HuH-7.5 (cell line): ENCODE results near the gene PLIN4.

Experiments
- DNase-seq: peaks from one replicate; pipeline ENCODE4 v3.0.0; 2011; ENCODE audit warnings: low spot score

Gene PLIN4

GRCh38 chr19:4523306-4524110 lies 5.2 kb upstream of the PLIN4 start:
- DNase-seq, result peak; percentile 87

- DNase-seq, result no peak
These were observed 4.2 kb upstream of the PLIN4 start for GRCh38 chr19:4522291-4523002.

- DNase-seq, result no peak
These were observed 3.6 kb upstream of the PLIN4 start for GRCh38 chr19:4521888-4522242.

- DNase-seq, result peak; percentile 96
These were observed 3.0 kb upstream of the PLIN4 start for GRCh38 chr19:4521170-4521887.

GRCh38 chr19:4519521-4520277 lies 1.4 kb upstream of the PLIN4 start:
- no peak for DNase-seq

- DNase-seq, result no peak
These were observed 848 bp upstream of the PLIN4 start for GRCh38 chr19:4519172-4519496.

GRCh38 chr19:4517451-4518057 lies 732 bp downstream of the PLIN4 start:
- no peak for DNase-seq

- no peak for DNase-seq
These were observed 1.4 kb downstream of the PLIN4 start for GRCh38 chr19:4516939-4517300.

GRCh38 chr19:4516199-4516938 lies 1.9 kb downstream of the PLIN4 start:
- DNase-seq, result peak; percentile 68

- no peak for DNase-seq
These were observed 2.6 kb downstream of the PLIN4 start for GRCh38 chr19:4515732-4516131.

GRCh38 chr19:4513248-4513647 lies 5.0 kb downstream of the PLIN4 start:
- no peak for DNase-seq

- DNase-seq, result no peak
These were observed 6.2 kb downstream of the PLIN4 start for GRCh38 chr19:4512070-4512469.

- DNase-seq, result no peak
These were observed 6.8 kb downstream of the PLIN4 start for GRCh38 chr19:4511300-4512054.

GRCh38 chr19:4510435-4511255 lies 7.6 kb downstream of the PLIN4 start:
- no peak for DNase-seq

GRCh38 chr19:4508698-4509097 lies 9.6 kb downstream of the PLIN4 start:
- no peak for DNase-seq

GRCh38 chr19:4507804-4508203 lies 10.5 kb downstream of the PLIN4 start:
- DNase-seq, result no peak

GRCh38 chr19:4507150-4507452 lies 11.2 kb downstream of the PLIN4 start:
- DNase-seq, result no peak

GRCh38 chr19:4506449-4507149 lies 11.7 kb downstream of the PLIN4 start:
- DNase-seq, result no peak
